ENCODE results near the gene PSTK.

Gene PSTK

GRCh38 chr10:122980209-122981065 lies at the start of gene PSTK:
TSS of gene PSTK (plus strand) at chr10:122980401. CDS start at chr10:122980480, 79 bp downstream.
- in situ Hi-C loops (cut with HindIII; ENCODE audit: low sequenced_read_pairs): no loop called here

GRCh38 chr10:122931088-122931906 lies 48.9 kb upstream of the PSTK start:
- in situ Hi-C loops (cut with HindIII; ENCODE audit: low sequenced_read_pairs): no loop called here

- in situ Hi-C loops (cut with HindIII; ENCODE audit: low sequenced_read_pairs): no loop called here
Measured at GRCh38 chr10:122939133-122939855, 40.9 kb upstream of the PSTK start.

GRCh38 chr10:122939856-122940543 lies 40.2 kb upstream of the PSTK start:
- in situ Hi-C loops (cut with HindIII; ENCODE audit: low sequenced_read_pairs): no loop called here

- in situ Hi-C loops (cut with HindIII; ENCODE audit: low sequenced_read_pairs): no loop called here
Measured at GRCh38 chr10:122949296-122949695, 30.9 kb upstream of the PSTK start.

- in situ Hi-C loops (cut with HindIII; ENCODE audit: low sequenced_read_pairs): no loop called here
Measured at GRCh38 chr10:122953902-122954730, 26.1 kb upstream of the PSTK start, which contains the start of gene C10orf88. TSS of gene C10orf88 (minus strand) at chr10:122954227. CDS start at chr10:122954178, 49 bp downstream.

- in situ Hi-C loops (cut with HindIII; ENCODE audit: low sequenced_read_pairs): no loop called here
Measured at GRCh38 chr10:122954731-122955050, 25.5 kb upstream of the PSTK start.

- in situ Hi-C loops (cut with HindIII; ENCODE audit: low sequenced_read_pairs): no loop called here
Measured at GRCh38 chr10:122955892-122956291, 24.3 kb upstream of the PSTK start.

GRCh38 chr10:122957474-122957873 lies 22.7 kb upstream of the PSTK start:
- in situ Hi-C loops (cut with HindIII; ENCODE audit: low sequenced_read_pairs): no loop called here

GRCh38 chr10:122962405-122962804 lies 17.8 kb upstream of the PSTK start:
- in situ Hi-C loops (cut with HindIII; ENCODE audit: low sequenced_read_pairs): no loop called here

- in situ Hi-C loops (cut with HindIII; ENCODE audit: low sequenced_read_pairs): no loop called here
Measured at GRCh38 chr10:122966879-122967278, 13.3 kb upstream of the PSTK start.

- in situ Hi-C loops (cut with HindIII; ENCODE audit: low sequenced_read_pairs): no loop called here
Measured at GRCh38 chr10:122968698-122969097, 11.5 kb upstream of the PSTK start.

- in situ Hi-C loops (cut with HindIII; ENCODE audit: low sequenced_read_pairs): no loop called here
Measured at GRCh38 chr10:122974023-122974422, 6.2 kb upstream of the PSTK start.

GRCh38 chr10:122974543-122975064 lies 5.6 kb upstream of the PSTK start:
- in situ Hi-C loops (cut with HindIII; ENCODE audit: low sequenced_read_pairs): no loop called here

- in situ Hi-C loops (cut with HindIII; ENCODE audit: low sequenced_read_pairs): no loop called here
Measured at GRCh38 chr10:122981066-122981464, 864 bp downstream of the PSTK start.

- in situ Hi-C loops (cut with HindIII; ENCODE audit: low sequenced_read_pairs): no loop called here
Measured at GRCh38 chr10:122983898-122984297, 3.7 kb downstream of the PSTK start.

GRCh38 chr10:122984708-122985107 lies 4.5 kb downstream of the PSTK start:
- in situ Hi-C loops (cut with HindIII; ENCODE audit: low sequenced_read_pairs): no loop called here

GRCh38 chr10:122986335-122986734 lies 6.1 kb downstream of the PSTK start:
- in situ Hi-C loops (cut with HindIII; ENCODE audit: low sequenced_read_pairs): no loop called here

GRCh38 chr10:122988501-122988900 lies 8.3 kb downstream of the PSTK start:
- in situ Hi-C loops (cut with HindIII; ENCODE audit: low sequenced_read_pairs): no loop called here

GRCh38 chr10:122990278-122990677 lies 10.1 kb downstream of the PSTK start:
- in situ Hi-C loops (cut with HindIII; ENCODE audit: low sequenced_read_pairs): no loop called here
